Gastroesophageal sphincter (tissue), 3 donors: ENCODE measurements around the gene SMCHD1.

ENCODE experiments used
- CTCF ChIP-seq, 4 experiments: fragments of 200-600 bp in 2 of 4; fragments of 450-650 bp in 2 of 4; sonication (generic) in 1 of 4; IDR thresholded peaks; one replicate each; pipeline ENCODE4 v1.5.1; 2017 to 2019; ENCODE audit warnings: antibody characterized with exemption in 4 of 4, mild to moderate bottlenecking in 2 of 4, moderate library complexity in 2 of 4
- EP300 ChIP-seq: sonication (generic); formaldehyde crosslinking; IDR thresholded peaks from one replicate; pipeline ENCODE4 v1.6.1; 2017; ENCODE audit warnings: antibody characterized with exemption, mild to moderate bottlenecking
- POLR2AphosphoS5 ChIP-seq: sonication (generic); formaldehyde crosslinking; IDR thresholded peaks from one replicate; pipeline ENCODE4 v1.6.1; 2017; ENCODE audit warnings: antibody characterized with exemption

- TF ChIP-seq POLR2AphosphoS5 (no peak), EP300 (no peak), CTCF (IDR thresholded peaks at IDR 0.05) (no peak)
Observed at GRCh38 chr18:2780750-2781149, 125.2 kb downstream of the SMCHD1 start.
